NB4 (cell line): ENCODE results near the gene RHOT1.

Experiments
- CTCF ChIP-seq: IDR thresholded peaks from one replicate; pipeline ENCODE4 v1.5.1; 2012; ENCODE audit warnings: low read depth, low read length
- POLR2A ChIP-seq: IDR thresholded peaks from 2 replicates; pipeline ENCODE4 v1.6.1; 2011; ENCODE audit warnings: mild to moderate bottlenecking; ENCODE audit not compliant: insufficient read length; ENCODE audit errors: extremely low read depth

DNA sequence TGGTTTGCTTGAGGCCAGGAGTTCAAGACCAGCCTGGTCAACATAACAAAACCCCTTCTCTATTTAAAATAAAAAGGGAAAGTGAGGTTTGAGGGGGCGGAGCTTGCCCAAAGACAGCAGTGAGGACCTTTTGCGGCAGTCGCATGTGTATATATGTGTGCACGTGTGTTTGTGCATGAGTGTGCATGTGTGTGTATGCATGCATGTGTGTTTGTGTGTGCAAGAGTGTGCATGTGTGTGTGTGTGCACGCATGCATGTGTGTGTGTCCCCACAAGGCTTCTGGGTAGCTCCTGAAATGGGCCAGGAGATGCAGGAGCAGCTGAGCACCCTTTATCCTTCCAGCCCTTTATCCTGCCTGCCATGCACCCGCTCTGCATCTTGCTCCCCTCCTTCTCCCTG lies 132.3 kb downstream of the RHOT1 start:
- TF ChIP-seq CTCF = no peak
- no peak for TF ChIP-seq POLR2A
